ENCODE measurements around the gene TBC1D7.

Gene TBC1D7

GRCh38 chr6:13289789-13290318 is 38.5 kb downstream of the TBC1D7 start:
- DNase-seq, result no peak

- DNase-seq, result no peak
These were observed 39.4 kb downstream of the TBC1D7 start for GRCh38 chr6:13288969-13289391.

- DNase-seq, result no peak
These were observed 39.9 kb downstream of the TBC1D7 start for GRCh38 chr6:13288481-13288880.

- DNase-seq, result no peak
These were observed 41.2 kb downstream of the TBC1D7 start for GRCh38 chr6:13287104-13287503.

GRCh38 chr6:13286181-13286580 is 42.2 kb downstream of the TBC1D7 start:
- DNase-seq, result peak; percentile 39

- no peak for DNase-seq
These were observed 42.6 kb downstream of the TBC1D7 start for GRCh38 chr6:13285705-13286104.

- no peak for DNase-seq
These were observed 43.7 kb downstream of the TBC1D7 start for GRCh38 chr6:13284646-13285045.

GRCh38 chr6:13283331-13283730 is 45.0 kb downstream of the TBC1D7 start:
- DNase-seq, result no peak

- no peak for DNase-seq
These were observed 45.8 kb downstream of the TBC1D7 start for GRCh38 chr6:13282393-13283069.

GRCh38 chr6:13281686-13282085 is 46.7 kb downstream of the TBC1D7 start:
- no peak for DNase-seq

- no peak for DNase-seq
These were observed 48.1 kb downstream of the TBC1D7 start for GRCh38 chr6:13280254-13280653.

- no peak for DNase-seq
These were observed 49.3 kb downstream of the TBC1D7 start for GRCh38 chr6:13278991-13279390.

- peak; percentile 14 for DNase-seq
These were observed 50.2 kb downstream of the TBC1D7 start for GRCh38 chr6:13278164-13278563.

GRCh38 chr6:13277231-13277630 is 51.1 kb downstream of the TBC1D7 start:
- DNase-seq, result no peak

GRCh38 chr6:13275435-13275989 is 52.8 kb downstream of the TBC1D7 start:
- DNase-seq, result no peak

GRCh38 chr6:13274707-13275434 is 53.5 kb downstream of the TBC1D7 start:
- no peak for DNase-seq

- peak; percentile 93 for DNase-seq
These were observed 54.2 kb downstream of the TBC1D7 start for GRCh38 chr6:13273931-13274706.

- DNase-seq, result peak; percentile 80
These were observed 55.0 kb downstream of the TBC1D7 start for GRCh38 chr6:13273202-13273930.

- DNase-seq, result peak; percentile 94
These were observed 55.9 kb downstream of the TBC1D7 start for GRCh38 chr6:13272131-13273046.

- no peak for DNase-seq
These were observed 59.3 kb downstream of the TBC1D7 start for GRCh38 chr6:13268913-13269518.

- peak; percentile 69 for DNase-seq
These were observed 61.1 kb downstream of the TBC1D7 start for GRCh38 chr6:13267142-13267651.
